Stimulated activated CD4-positive, alpha-beta T cell treated with anti-CD3 and anti-CD28 coated beads, Interleukin-4, amount 100 ng/mL, for 4 hours (primary cell): ENCODE data around the gene DSCAML1.

Experiments
- DNase-seq, 2 experiments: peaks; one replicate each; pipeline ENCODE4 v3.0.0-alpha.2; 2020

DSCAML1 gene

GRCh38 chr11:117538263-117539135 is 258.5 kb downstream of the DSCAML1 start:
- DNase-seq: no peak

DNA sequence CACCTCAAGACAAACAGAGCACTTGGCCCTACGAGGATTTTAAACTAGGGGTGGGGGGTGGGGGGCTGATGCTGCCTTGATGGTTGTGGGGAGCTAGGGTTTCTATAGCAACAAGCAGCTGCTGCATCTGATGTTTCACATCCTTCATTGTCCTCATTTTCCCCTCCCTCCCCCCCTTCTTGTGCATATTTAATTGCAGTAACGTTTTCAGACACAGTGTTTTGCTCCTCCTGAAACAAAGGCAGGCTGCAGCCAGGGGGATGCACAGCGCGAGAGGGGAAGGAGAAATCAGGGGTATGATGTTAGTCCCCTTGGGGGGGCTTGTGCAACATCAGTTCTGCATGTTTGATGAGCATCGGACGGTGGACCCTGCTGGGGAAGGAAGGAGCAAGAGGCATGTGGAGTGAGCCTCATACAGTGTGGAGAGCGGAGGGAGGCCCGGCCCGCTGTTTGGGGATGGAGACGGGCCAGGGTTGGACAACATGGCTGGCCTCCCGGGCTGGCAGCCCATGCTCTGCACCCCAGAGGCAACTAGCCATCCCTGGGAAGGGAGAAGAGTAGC is 261.1 kb downstream of the DSCAML1 start:
- no peak for DNase-seq

- DNase-seq: no peak
These were observed 261.7 kb downstream of the DSCAML1 start for GRCh38 chr11:117535201-117535849.

GRCh38 chr11:117532568-117532967 is 264.4 kb downstream of the DSCAML1 start:
- DNase-seq: no peak

- no peak for DNase-seq
These were observed 267.2 kb downstream of the DSCAML1 start for GRCh38 chr11:117529816-117530215.

DNA sequence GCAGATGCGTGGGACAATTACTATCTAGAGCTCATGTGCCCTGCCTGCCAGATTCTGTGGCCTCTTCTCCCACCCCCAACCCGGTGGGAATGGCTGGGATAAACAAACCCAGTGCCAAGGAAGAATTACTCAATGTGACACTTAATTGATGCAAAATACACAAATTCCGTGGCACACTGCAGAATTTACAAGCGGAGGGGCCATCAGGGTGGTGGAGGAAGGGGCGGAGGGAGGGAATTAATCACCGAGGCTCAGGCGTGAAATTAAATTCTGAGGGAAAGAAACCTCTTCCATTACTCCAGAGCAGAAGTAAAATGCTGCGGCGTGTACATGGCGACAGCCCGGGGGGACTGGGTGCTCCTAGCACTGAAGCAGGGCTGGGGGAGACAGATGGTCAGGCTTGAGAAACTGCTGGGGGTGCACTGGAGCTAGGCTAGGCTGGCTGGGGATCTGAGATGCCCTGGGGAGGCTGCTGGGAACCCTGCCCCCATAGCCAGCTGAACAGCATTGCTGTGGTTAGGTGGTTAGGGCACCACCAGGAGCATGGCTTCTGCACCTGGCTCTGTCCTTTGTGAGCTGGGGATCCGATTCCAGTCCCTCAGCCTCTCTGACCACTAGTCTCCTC is 268.8 kb downstream of the DSCAML1 start:
- no peak for DNase-seq

DNA sequence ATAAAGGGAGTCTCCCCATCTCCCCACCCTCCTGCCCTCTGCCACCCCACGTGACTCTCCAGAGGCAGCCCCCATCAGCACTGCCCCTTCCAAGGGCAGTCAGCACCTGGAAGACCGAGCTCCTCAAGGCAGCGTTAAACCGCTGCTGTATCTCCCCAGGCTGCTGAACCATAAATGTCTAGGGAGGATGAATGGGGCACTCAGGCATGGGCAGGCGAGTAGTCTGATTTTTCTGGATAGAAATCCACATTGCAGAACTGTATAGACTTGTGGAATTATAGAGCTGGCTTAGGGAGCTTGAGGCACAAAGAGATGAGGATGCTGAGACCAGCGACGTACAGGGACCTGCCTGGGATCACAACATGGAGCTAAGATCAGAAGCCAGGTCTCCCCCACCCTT is 269.7 kb downstream of the DSCAML1 start:
- no peak for DNase-seq

GRCh38 chr11:117525866-117526542 is 271.0 kb downstream of the DSCAML1 start:
- no peak for DNase-seq

DNA sequence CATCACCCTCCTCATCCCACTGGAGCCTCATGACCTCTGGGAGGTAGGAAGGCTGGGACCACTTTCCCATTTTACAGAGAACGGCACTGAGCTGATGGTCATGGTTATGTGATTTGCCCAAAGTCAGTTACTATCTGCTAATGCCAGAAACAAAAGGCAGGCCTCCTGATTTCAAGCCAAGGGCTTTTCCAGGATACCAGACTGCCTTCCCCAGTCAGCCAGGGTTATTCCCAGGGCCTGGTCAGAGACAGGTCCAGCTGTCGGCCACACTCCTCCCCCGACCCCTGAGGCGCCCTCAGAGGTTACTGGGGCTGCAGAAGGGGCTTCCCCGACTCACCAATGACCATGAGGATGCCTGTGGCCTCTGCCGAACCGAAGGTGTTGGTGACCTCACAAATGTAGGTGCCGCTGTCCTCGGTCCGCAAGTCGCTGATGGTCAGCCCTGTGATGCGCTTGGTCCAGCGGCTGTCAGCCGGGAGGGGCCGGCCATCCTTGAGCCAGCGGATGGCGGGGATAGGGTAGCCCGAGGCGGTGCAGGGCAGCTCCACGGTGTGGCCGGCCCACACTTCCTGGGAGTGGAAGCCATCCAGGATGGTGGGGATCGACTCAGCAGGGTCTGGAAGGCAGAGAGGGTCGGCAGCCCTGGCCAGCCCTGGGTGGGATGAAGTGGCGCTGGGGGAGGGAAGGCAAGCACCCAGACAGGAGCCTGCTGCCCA is 272.4 kb downstream of the DSCAML1 start:
- DNase-seq: no peak

DNA sequence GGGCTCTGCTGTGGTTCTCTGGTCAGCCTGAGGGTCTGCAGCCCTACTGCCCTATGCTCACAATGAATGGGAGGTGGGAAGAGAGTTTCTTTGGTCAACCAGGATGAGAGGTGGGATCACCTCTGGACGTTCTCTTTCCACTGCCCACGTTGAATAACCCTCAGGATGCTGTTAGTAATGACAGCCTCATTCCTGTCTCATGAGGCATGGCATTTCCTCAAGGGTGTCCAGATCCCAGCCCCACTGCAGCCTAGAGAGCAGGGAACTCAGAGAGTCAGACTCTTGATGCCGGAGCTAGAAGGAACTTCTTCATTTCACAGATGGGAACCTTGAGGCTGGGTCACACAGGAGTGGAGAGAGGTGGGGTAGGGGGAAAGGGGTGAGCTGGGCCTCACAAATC is 273.3 kb downstream of the DSCAML1 start:
- DNase-seq: no peak

DNA sequence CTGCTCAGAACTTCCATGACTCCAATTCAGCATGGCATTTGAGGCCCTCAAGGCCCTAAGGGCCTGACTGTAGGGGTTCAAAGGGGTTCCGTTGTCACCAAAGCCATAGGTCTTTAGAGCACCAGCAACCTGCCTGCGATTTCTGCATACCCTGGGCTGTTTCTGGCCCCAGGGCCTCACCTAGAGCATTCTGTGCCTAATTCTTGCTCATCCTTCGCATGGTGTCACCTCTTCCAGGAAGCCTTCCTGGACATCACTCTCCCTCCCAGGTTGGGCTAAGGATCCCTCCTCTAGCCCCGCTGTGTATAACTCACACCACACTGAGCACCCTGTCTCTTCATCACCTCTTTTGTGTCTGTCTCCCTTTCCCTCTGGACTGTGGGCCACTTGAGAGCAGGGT is 275.0 kb downstream of the DSCAML1 start:
- DNase-seq: no peak

GRCh38 chr11:117520966-117521365 is 276.1 kb downstream of the DSCAML1 start:
- no peak for DNase-seq

DNA sequence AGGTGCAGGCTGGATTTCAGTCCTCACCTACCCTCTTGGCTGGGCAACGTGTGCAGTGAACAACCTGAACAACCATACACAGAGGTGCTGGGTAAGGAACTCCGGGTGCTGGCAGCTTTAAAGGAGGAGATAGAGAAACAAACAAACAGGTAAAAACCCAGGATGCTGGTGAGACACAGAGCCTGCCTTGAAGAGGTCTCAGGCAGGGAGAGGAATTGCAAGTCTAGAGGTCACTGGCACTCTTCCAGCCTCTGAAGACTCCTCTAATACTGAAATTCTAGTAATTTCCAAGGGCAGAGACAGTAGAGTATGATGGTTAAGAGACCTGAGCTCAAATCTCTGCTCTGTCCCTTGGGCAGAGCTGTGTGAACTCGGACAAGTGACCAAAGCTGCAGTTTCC is 276.8 kb downstream of the DSCAML1 start:
- no peak for DNase-seq

DNA sequence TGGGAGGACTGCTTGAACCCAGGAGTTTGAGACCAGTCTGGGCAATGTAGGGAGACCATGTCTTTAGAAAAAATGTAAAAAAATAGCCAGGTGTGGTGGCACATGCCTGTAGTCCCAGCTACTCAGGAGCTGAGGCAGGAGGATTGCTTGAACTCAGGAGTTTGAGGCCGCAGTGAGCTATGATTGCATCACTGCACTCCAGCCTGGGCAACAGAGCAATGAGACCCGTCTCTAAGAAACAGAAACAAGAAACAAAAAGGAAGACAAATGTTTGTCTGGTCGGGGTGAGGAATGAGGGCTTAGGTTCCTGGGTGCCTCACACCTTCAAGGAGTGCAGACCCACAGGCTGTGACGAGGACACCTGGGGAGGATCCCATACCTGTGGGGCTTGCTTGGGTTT is 277.4 kb downstream of the DSCAML1 start:
- DNase-seq: no peak

DNA sequence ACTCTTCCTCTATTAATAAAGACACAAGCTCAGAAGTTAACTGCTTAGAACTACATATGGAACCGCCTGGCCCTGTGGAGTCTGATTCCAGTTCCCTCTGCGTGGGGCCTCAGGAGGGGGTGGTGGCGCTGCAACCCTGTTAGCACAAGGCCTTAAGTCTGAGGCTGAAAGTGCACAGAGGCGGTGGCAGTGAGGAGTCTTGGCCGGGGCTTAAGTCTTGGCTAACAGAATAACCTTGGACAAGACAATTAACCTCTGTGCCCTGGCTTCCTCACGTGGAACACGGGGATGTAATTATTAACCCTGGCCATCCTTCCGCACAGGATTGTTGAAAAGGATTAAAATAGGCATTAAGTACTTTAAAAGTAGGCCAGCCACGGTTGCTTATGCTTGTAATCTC is 277.8 kb downstream of the DSCAML1 start:
- DNase-seq: no peak

GRCh38 chr11:117518455-117518854 is 278.6 kb downstream of the DSCAML1 start:
- no peak for DNase-seq

- no peak for DNase-seq
These were observed 279.9 kb downstream of the DSCAML1 start for GRCh38 chr11:117517097-117517496.

DNA sequence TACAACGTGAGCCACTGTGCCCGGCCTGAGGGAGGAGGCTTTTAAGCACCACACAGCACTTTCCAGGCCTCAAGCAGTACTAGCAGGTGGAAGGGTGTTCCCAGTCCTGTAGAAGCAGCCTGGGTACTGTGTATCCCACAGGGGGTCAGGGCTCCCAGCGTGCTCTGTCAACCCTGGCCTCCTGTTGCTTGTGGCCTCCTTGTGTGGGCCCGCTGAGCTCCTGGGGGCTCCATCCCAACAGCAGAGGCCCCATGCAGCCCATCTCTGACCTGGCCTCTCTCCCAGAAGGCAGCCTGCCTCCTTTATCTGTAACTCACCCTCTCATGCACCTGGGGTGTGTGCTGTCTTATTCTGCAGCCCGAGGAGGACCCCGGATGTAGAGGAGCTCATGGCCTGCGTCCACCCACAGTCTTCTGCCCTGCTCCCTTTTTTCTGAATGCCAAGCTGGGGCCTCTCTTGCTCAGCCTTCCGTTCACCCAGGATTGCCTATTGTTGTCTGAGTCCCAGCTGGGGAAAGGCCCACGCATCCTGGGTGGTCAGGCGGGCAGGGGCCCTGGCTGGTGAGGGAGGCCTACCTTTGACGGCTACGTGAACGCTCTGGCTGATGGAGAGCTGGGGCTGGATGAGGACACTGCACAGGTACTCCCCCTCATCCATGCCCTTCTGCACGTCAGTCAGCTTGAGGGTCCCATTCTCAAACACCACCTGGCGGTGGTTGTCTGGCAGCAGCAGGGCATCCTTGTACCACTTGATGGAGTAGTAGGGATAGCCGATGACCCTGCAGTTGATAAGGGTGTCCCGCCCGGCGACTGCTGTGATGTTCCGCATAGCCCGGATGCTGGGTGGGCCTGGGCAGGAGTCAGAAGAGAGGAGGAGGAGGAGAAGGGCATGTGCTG is 280.9 kb downstream of the DSCAML1 start:
- no peak for DNase-seq

- no peak for DNase-seq
These were observed 282.8 kb downstream of the DSCAML1 start for GRCh38 chr11:117514256-117514655.

DNA sequence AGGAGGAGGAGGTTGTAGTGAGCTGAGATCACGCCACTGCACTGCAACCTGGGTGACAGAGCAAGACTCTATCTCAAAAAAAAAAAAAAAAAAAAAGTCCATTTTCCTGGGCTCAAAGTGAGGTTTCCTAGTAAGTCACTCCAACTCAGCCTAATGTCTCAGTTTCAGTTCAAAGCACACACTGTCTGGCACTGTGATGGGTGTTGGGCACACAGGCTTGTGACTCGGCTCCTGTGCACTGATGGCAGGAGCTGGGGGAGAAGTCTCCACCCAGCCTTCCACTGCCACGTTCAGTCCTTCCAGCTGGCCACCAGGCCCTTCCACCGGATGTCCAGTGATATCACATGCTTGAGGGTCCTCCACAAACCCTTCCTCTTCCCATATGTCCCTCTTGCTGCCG is 283.4 kb downstream of the DSCAML1 start:
- no peak for DNase-seq

DNA sequence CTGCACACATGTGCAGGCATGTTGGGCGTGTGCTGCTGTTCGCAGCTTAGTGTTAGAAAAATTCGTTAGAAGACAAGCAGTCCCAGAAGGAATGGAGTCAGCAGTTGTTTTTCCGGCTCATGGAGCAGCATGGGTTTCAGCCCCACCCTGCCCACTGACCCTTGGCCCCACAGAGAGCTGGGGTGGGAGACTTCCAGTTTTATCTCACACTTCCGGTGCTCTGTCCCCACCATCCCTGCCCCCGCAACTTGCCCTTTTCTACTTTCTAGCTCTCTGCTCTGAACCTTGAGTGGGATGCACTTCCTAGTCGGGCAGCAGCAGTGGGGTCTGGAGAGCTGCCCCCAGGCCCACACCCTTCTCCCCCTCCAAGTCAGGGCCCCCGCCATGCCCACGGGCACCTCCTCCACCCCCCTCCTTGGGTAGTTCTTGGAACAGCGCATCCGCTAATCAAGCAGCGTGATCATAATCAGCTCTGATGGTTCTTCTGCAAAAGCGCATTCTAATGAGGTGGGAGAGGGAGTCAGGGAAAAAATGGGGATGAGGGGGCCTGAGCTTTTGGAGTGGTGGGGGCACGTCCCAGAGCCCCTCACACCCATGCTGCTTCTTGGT is 285.0 kb downstream of the DSCAML1 start:
- no peak for DNase-seq
